ENCODE measurements around the gene CEP192. TPM values are rescaled to one million over a fixed set of nuclear protein-coding genes. Genes with fewer than 3 reads are reported as not detected.
"Not testable (repeated sequence)": the region's sequence is repeated elsewhere in the genome, so short reads cannot be mapped to it uniquely, and the experiment has no call there.

CEP192 gene
- total and polyA plus RNA-seq, 3 donors from 2014 or later = 34.1 to 77.3 (median 61.2) TPM

GRCh38 chr18:12975488-12975887 lies 15.7 kb upstream of the CEP192 start:
- 86 to 93% methylated on average over 6 of the region's 6 CpGs for WGBS, 2 donors
- intact Hi-C loops (cut with DNase I; ENCODE audit: low total_unique reads) = no loop called here

DNA sequence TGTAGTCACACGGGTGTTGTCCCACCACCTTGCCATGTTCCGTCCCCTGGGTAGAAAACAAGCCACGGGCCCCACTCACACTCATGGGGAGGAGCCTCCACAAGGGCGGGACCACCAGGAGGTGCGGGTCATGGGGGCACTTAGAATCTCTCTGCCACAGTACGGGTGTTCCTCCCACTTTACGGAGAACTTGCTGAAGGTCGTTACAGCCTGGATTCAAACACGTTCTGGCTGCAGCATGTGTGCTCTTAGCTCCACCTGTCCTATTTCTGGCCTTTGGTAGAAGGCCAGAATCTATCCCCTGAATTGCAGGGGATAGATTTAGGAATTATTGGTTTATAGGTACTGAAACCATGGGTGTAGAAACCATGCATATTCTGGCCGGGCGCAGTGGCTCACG lies 14.9 kb upstream of the CEP192 start:
- Histone ChIP-seq H3K4me3 (no peak overlapping the region), H3K27ac (no peak overlapping the region), H3K9me3 (no peaks in the 10 kb centered on the region), H3K4me1 (no peaks in the 10 kb centered on the region), H3K36me3 (ENCODE audit: low read depth, missing control alignments) (no peaks in the 10 kb centered on the region), H3K27me3 (no peaks in the 10 kb centered on the region)
- no peak for DNase-seq
- TF ChIP-seq POLR2A (IDR thresholded peaks at IDR 0.05) = no peak
- WGBS, 2 donors = 72 to 76% methylated on average over 11 to 12 of the region's 12 CpGs
- intact Hi-C loops (cut with DNase I; ENCODE audit: low total_unique reads) = no loop called here

More at GRCh38 chr18:12975488-12975887, 15.7 kb upstream of the CEP192 start:
- Histone ChIP-seq H3K27ac (no peak overlapping the region), H3K27me3 (no peaks in the 10 kb centered on the region), H3K4me3 (no peak overlapping the region), H3K9me3 (no peaks in the 10 kb centered on the region), H3K36me3 (ENCODE audit: low read depth, missing control alignments) (no peaks in the 10 kb centered on the region), H3K4me1 (no peaks in the 10 kb centered on the region)
- DNase-seq = no peak
- TF ChIP-seq POLR2A (IDR thresholded peaks at IDR 0.05) (no peak), CTCF (IDR thresholded peaks at IDR 0.05) (no peak)

DNA sequence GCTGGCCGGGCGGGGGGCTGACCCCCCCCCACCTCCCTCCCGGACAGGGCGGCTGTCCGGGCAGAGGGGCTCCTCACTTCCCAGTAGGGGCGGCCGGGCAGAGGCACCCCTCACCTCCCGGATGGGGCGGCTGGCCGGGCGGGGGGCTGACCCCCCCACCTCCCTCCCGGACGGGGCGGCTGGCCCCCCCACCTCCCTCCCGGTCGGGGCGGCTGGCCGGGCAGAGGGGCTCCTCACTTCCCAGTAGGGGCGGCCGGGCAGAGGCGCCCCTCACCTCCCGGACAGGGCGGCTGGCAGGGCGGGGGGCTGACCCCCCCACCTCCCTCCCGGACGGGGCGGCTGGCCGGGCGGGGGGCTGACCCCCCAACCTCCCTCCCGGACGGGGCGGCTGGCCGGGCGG lies 11.1 kb upstream of the CEP192 start:
- H3K4me3 ChIP-seq; H3K4me1 ChIP-seq; intact Hi-C loops (cut with DNase I; ENCODE audit: low total_unique reads); DNase-seq; H3K27ac ChIP-seq; H3K36me3 ChIP-seq (ENCODE audit: low read depth, missing control alignments); H3K9me3 ChIP-seq; H3K27me3 ChIP-seq: not testable (repeated sequence)
- WGBS, 2 donors = no CpG with 5 or more reads among the region's 34 CpGs

DNA sequence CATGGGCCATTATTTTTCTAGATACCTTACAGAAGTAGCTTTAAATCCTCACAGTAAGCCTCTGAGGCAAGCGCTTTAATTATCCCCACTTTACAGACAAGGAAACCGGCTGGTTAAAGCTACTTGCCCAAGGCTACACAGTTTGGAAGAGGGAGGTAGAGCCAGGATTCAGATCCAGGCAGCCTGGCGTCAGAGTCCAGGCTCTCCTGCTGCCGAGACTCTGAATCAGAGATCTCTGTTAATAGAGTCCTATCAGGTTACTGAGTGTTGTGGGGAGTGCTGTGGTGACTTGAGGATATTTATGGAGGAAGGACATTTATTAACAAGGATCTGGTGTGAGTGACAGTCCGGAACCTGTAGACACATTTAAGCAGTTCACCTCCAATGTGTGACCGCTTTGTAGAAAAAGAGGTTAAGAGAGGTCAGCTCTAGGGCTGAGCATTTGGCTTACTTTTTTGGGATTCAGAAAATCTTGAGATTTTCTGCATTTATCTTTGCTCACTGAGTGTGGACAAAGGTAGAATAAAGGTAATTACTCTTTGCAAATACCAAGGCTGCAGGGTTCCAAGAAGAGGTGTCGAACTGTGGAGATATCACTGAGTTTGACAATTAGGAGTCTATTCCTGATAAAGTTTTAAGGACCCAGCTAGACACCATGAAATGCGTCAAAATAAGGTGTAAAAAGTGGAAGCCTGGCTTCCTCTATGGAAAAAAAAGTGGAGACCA lies 1.6 kb upstream of the CEP192 start:
- Histone ChIP-seq H3K4me3 (no peak overlapping the region), H3K27ac (no peak overlapping the region), H3K4me1 (peaks cover 11% of the 10 kb centered on the region), H3K9me3 (no peaks in the 10 kb centered on the region), H3K36me3 (ENCODE audit: low read depth, missing control alignments) (no peaks in the 10 kb centered on the region), H3K27me3 (no peaks in the 10 kb centered on the region)
- TF ChIP-seq POLR2A (IDR thresholded peaks at IDR 0.05) (no peak), CTCF (IDR thresholded peaks at IDR 0.05) (no peak)
- WGBS, 2 donors = 67 to 75% methylated on average over 8 of the region's 8 CpGs
- intact Hi-C loops (cut with DNase I; ENCODE audit: low total_unique reads) = no loop called here
- no peak for DNase-seq

DNA sequence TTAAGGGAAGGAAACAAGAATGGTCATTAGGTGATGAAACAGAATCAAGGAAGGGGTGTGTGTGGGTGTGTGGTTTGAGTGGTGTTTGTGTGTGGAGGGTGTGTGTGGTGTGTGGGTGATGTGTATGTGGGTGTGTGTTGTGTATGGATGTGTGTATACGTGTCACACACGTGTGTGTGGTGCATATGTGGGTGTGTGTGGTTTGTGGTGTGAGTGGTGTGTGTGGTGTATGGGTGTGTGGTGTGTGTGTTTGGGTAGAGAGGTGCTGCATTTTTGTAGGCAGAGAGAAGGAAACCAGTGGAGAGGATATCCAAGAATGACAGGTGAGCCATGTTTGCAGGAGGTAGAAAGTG lies 1.1 kb upstream of the CEP192 start:
- no peak for DNase-seq
- Histone ChIP-seq H3K36me3 (ENCODE audit: low read depth, missing control alignments) (no peaks in the 10 kb centered on the region), H3K4me3 (peak overlapping the region in 1 of 2 donors; percentile 82), H3K4me1 (peaks cover 11% of the 10 kb centered on the region), H3K9me3 (no peaks in the 10 kb centered on the region), H3K27ac (peak overlapping the region in 1 of 2 donors; percentile 70), H3K27me3 (no peaks in the 10 kb centered on the region)
- TF ChIP-seq CTCF (IDR thresholded peaks at IDR 0.05) (no peak), POLR2A (IDR thresholded peaks at IDR 0.05) (no peak)
- intact Hi-C loops (cut with DNase I; ENCODE audit: low total_unique reads) = no loop called here
- WGBS, 2 donors = 30 to 38% methylated on average over 2 of the region's 2 CpGs

DNA sequence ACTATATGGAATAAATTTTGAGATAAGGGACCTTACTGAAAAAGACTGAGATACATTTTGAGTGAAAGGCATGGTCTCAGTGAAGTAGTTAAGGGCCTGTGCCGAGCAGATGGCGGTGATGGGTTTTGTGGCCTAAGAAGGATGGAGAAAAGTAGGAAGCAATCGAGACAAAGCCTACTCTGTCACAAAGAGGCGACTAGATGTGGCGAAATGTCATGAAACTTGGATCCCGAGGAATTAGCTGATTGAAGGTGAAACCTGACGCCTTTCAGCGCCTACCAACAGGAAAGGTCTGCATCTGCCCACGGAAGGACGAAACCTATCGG lies 558 bp upstream of the CEP192 start:
- H3K27ac ChIP-seq = peak overlapping the region; percentile 8 to 70
- TF ChIP-seq POLR2A (IDR thresholded peaks at IDR 0.05) = no peak
- TF ChIP-seq CTCF (IDR thresholded peaks at IDR 0.05) = no peak
- H3K4me1 ChIP-seq = peaks cover 13% of the 10 kb centered on the region
- H3K9me3 ChIP-seq = no peaks in the 10 kb centered on the region
- H3K27me3 ChIP-seq = no peaks in the 10 kb centered on the region
- peak overlapping the region; percentile 75 to 82 for H3K4me3 ChIP-seq
- DNase-seq = no peak
- 2% methylated on average over 11 of the region's 11 CpGs for WGBS, 2 donors
- H3K36me3 ChIP-seq (ENCODE audit: low read depth, missing control alignments) = no peaks in the 10 kb centered on the region
- intact Hi-C loops (cut with DNase I; ENCODE audit: low total_unique reads) = no loop called here

All from testis (tissue), 3 donors.